PC-9 (cell line): ENCODE results near the gene ANKRD44. TPM values are rescaled to one million over a fixed set of nuclear protein-coding genes. Genes with fewer than 3 reads are reported as not detected.

Source experiments
- BruUV-seq: library from RNA; stranded (reverse); fragments of 400-500 nt; replicated peaks from 2 replicates; lab custom pipeline; 2021; lab: Mats Ljungman, UMichigan
- CTCF ChIA-PET: fragments of 300-600 bp; sonication (Branson Sonifier 250); formaldehyde crosslinking; loops from one replicate; lab custom pipeline; 2022; ENCODE audit warnings: antibody characterized with exemption; lab: Charles Lee
- POLR2A ChIA-PET: fragments of 300-600 bp; sonication (Branson Sonifier 250); formaldehyde crosslinking; loops from one replicate; lab custom pipeline; 2022; ENCODE audit warnings: antibody characterized with exemption; ENCODE audit not compliant: unreplicated experiment; lab: Charles Lee
- DNase-seq, 2 experiments: peaks; one replicate each; pipeline versions ENCODE4 v3.0.0 to v3.0.0-alpha.2; 2015 to 2022; ENCODE audit warnings: mixed read lengths in 1 of 2
- H2AFZ ChIP-seq: fragments of 200-600 bp; sonication (generic); 2 replicates; pipeline ENCODE4 v1.8.1; 2017; ENCODE audit warnings: antibody characterized with exemption
- H3F3A ChIP-seq: fragments of 200-600 bp; sonication (generic); 2 replicates; pipeline ENCODE4 v1.8.1; 2017; ENCODE audit warnings: antibody characterized with exemption, mild to moderate bottlenecking, low read depth; ENCODE audit not compliant: insufficient read depth
- H3K27ac ChIP-seq: fragments of 200-600 bp; sonication (generic); 2 replicates; pipeline ENCODE4 v1.6.1; 2016; ENCODE audit warnings: mixed run types
- H3K27me3 ChIP-seq: fragments of 200-600 bp; sonication (generic); 2 replicates; pipeline ENCODE4 v1.6.1; 2016; ENCODE audit warnings: low read depth, mixed run types; ENCODE audit not compliant: insufficient read depth
- H3K36me3 ChIP-seq: fragments of 200-600 bp; sonication (generic); 2 replicates; pipeline ENCODE4 v1.6.1; 2016; ENCODE audit warnings: low read depth, mixed run types
- H3K4me1 ChIP-seq: fragments of 200-600 bp; sonication (generic); replicated peaks from 2 replicates; pipeline ENCODE4 v1.6.1; 2016; ENCODE audit warnings: mixed run types; ENCODE audit not compliant: insufficient read depth
- H3K4me2 ChIP-seq: fragments of 200-600 bp; sonication (generic); 2 replicates; pipeline ENCODE4 v1.6.1; 2017; ENCODE audit warnings: mixed run types
- H3K4me3 ChIP-seq: fragments of 200-600 bp; sonication (generic); 2 replicates; pipeline ENCODE4 v1.6.1; 2016; ENCODE audit warnings: mixed run types
- H3K79me2 ChIP-seq: fragments of 200-600 bp; sonication (generic); 2 replicates; pipeline ENCODE4 v1.6.1; 2017; ENCODE audit warnings: low read depth, mixed run types
- H3K9me2 ChIP-seq: fragments of 200-600 bp; sonication (generic); 2 replicates; pipeline ENCODE4 v1.8.1; 2017; ENCODE audit warnings: mild to moderate bottlenecking; ENCODE audit not compliant: insufficient read depth
- H3K9me3 ChIP-seq: fragments of 200-600 bp; sonication (generic); 2 replicates; pipeline ENCODE4 v1.8.1; 2016; ENCODE audit warnings: low read depth; ENCODE audit not compliant: insufficient read depth
- H4K20me1 ChIP-seq: fragments of 200-600 bp; sonication (generic); 2 replicates; pipeline ENCODE4 v1.8.1; 2017; ENCODE audit not compliant: insufficient read depth
- EZH2 ChIP-seq: fragments of 200-600 bp; sonication (generic); IDR thresholded peaks from 2 replicates; pipeline ENCODE4 v1.8.0; 2017; ENCODE audit warnings: antibody characterized with exemption, low read depth
- intact Hi-C: fragments of 100-400 bp; cut with micrococcal nuclease; formaldehyde crosslinking; loops from one replicate; pipeline ENCODE4 v1.10.0; 2022; ENCODE audit not compliant: unreplicated experiment
- total RNA-seq: library from RNA; stranded (reverse); gene quantifications from 2 replicates; pipeline ENCODE4 v1.2.3, GENCODE V29; 2021
- TF ChIP-seq, protein P1 (sequence below): fragments of 200-600 bp; sonication (generic); conservative IDR thresholded peaks from 2 replicates; pipeline ENCODE4 v1.6.1; 2017; ENCODE audit warnings: mixed run types, antibody characterized with exemption, mild to moderate bottlenecking, moderate library complexity

Gene ANKRD44
- total RNA-seq, 1 experiment from 2014 or later, result 3.4 TPM

DNA sequence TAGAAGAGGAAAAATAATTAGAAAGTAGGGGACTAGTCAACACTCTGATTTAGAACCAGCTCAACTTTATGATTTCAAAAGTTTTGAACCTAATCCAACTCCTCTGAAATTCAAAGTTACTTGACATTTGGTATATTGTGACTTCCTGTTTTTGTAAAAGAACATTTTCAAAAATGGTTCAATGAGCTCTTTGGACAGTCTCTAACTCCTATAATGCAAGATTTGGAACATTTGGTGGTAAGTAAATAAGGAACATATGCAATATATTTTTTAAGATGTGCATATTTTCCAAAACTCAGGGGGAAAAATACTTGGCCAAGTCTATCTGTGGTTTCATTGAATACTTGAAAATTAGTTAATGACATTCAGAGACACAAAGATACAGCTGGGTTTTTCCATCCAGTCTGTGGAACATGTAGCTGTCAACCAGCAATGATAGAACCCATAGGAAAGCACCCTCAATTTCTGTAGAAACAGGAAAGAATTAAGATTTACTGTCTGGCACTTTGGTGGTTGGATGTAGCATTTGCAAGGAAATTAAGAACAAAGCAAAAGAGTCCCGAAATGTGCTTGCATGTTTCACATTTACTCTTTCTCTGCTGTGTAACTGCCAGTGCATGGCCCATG is 17.0 kb upstream of the ANKRD44 start:
- no peak overlapping the region for H2AFZ ChIP-seq
- ChIA-PET CTCF (no interaction called here), POLR2A (no interaction called here)

DNA sequence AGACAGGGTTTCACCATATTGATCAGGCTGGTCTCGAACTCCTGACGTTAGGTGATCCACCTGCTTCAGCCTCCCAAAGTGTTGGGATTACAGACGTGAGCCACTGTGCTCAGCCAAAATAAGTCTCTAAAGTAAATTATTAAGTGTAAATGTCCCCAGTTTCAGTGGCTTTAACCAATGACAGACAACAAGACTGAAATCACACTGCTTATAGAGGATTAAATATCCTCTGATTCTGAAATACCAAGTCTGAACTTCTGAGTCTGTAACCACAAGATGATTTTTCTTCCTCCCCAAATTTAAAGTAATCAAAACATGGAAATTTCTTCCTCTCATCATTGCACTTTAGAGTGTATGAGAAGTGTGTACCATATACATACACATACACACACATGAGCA is 16.5 kb upstream of the ANKRD44 start:
- H3K4me3 ChIP-seq, result no peak overlapping the region
- H3K79me2 ChIP-seq, result no peaks in the 10 kb centered on the region
- H2AFZ ChIP-seq, result no peak overlapping the region
- no peaks in the 10 kb centered on the region for H3K36me3 ChIP-seq
- DNase-seq, result no peak
- CTCF ChIA-PET, result no interaction called here
- no peak overlapping the region for H3K4me2 ChIP-seq
- TF ChIP-seq, protein P1, sequence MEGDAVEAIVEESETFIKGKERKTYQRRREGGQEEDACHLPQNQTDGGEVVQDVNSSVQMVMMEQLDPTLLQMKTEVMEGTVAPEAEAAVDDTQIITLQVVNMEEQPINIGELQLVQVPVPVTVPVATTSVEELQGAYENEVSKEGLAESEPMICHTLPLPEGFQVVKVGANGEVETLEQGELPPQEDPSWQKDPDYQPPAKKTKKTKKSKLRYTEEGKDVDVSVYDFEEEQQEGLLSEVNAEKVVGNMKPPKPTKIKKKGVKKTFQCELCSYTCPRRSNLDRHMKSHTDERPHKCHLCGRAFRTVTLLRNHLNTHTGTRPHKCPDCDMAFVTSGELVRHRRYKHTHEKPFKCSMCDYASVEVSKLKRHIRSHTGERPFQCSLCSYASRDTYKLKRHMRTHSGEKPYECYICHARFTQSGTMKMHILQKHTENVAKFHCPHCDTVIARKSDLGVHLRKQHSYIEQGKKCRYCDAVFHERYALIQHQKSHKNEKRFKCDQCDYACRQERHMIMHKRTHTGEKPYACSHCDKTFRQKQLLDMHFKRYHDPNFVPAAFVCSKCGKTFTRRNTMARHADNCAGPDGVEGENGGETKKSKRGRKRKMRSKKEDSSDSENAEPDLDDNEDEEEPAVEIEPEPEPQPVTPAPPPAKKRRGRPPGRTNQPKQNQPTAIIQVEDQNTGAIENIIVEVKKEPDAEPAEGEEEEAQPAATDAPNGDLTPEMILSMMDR, result no peak
- no peak for TF ChIP-seq EZH2
- no peaks in the 10 kb centered on the region; the same call in 1 of the 2 replicates for H3K27me3 ChIP-seq
- H3K4me1 ChIP-seq, result no peaks in the 10 kb centered on the region
- POLR2A ChIA-PET, result no interaction called here
- no peak overlapping the region for H3K27ac ChIP-seq
- no peaks in the 10 kb centered on the region for H3F3A ChIP-seq
- intact Hi-C loops, result no loop called here
- H4K20me1 ChIP-seq, result no peaks in the 10 kb centered on the region
- no peaks in the 10 kb centered on the region for H3K9me3 ChIP-seq
- BruUV-seq, result no TSS peak
- H3K9me2 ChIP-seq, result no peaks in the 10 kb centered on the region

More for the DNA sequence above, 17.0 kb upstream of the ANKRD44 start:
- TF ChIP-seq, protein P1, result no peak
- TF ChIP-seq EZH2, result no peak
- Histone ChIP-seq H3K79me2 (no peaks in the 10 kb centered on the region), H3K27me3 (no peaks in the 10 kb centered on the region; the same call in 1 of the 2 replicates), H3F3A (no peaks in the 10 kb centered on the region), H3K4me1 (no peaks in the 10 kb centered on the region), H3K9me3 (no peaks in the 10 kb centered on the region), H3K36me3 (no peaks in the 10 kb centered on the region), H4K20me1 (no peaks in the 10 kb centered on the region), H3K27ac (no peak overlapping the region), H3K4me3 (no peak overlapping the region), H3K9me2 (no peaks in the 10 kb centered on the region), H3K4me2 (no peak overlapping the region)
- DNase-seq, result no peak
- no TSS peak for BruUV-seq
- intact Hi-C loops, result no loop called here

DNA sequence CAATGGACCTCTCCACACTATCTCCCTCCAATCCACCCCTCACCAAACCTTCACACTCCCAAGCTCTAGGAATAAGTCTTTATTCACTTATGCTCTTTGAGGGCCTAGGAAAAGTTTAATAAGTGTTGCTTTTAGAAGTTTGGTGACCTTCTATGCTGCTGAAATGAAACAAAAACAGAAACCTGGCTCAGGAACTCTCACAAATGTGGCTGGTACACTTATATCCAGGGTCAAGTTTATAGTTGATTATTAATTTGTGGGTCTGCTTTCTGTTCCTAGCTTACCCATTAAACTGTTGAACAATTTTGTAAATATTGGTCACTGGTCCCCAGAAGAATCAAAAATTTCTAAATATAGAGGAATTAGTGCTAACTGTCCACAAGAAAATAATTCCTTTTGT is 14.2 kb upstream of the ANKRD44 start:
- intact Hi-C loops, result no loop called here
- Histone ChIP-seq H3K9me3 (no peaks in the 10 kb centered on the region), H3K4me1 (no peaks in the 10 kb centered on the region), H3K36me3 (no peaks in the 10 kb centered on the region), H3K9me2 (no peaks in the 10 kb centered on the region), H4K20me1 (no peaks in the 10 kb centered on the region), H3K27ac (no peak overlapping the region), H3F3A (no peaks in the 10 kb centered on the region), H3K4me3 (no peak overlapping the region), H3K27me3 (no peaks in the 10 kb centered on the region; the same call in 1 of the 2 replicates), H3K4me2 (no peak overlapping the region), H2AFZ (no peak overlapping the region), H3K79me2 (no peaks in the 10 kb centered on the region)
- BruUV-seq, result no TSS peak
- no peak for TF ChIP-seq EZH2
- TF ChIP-seq, protein P1, result no peak
- ChIA-PET POLR2A (no interaction called here), CTCF (no interaction called here)
- DNase-seq, result no peak
